Right lobe of liver (tissue), 4 donors: Measurements from ENCODE around the gene PGAP6.

Experiments
- CTCF ChIP-seq, 4 donors: fragments of 200-600 bp in 3 of 4; fragments of 450-650 bp in 1 of 4; IDR thresholded peaks; one replicate each; pipeline versions ENCODE4 v1.5.1 to v1.8.0; 2016 to 2022; ENCODE audit warnings: antibody characterized with exemption in 4 of 4, mild to moderate bottlenecking in 2 of 4
- POLR2A ChIP-seq: fragments of 450-650 bp; IDR thresholded peaks from one replicate; pipeline ENCODE4 v1.6.1; 2017; ENCODE audit warnings: antibody characterized with exemption, mild to moderate bottlenecking
- donor health status: DM: no; HTN: no; CAD: no.
- donor health status: DM: no; HTN: no; CAD: no.
- donor health status: DM: no; HTN: yes; CAD: no.

- TF ChIP-seq POLR2A, result no peak
- no peak for TF ChIP-seq CTCF (IDR thresholded peaks at IDR 0.05)
Measured at GRCh38 chr16:370979-371514, 10.7 kb downstream of the PGAP6 start.
